OCI-LY1 (cell line): ENCODE measurements around the gene GLT6D1.

ENCODE experiments used
- H2AFZ ChIP-seq: fragments of 200-600 bp; sonication (generic), shearing (Covaris generic); 2 replicates; pipeline ENCODE4 v1.6.0; 2014; ENCODE audit warnings: antibody characterized with exemption, mild to moderate bottlenecking, low read length
- H3F3A ChIP-seq: fragments of 200-600 bp; sonication (generic), shearing (Covaris generic); 2 replicates; pipeline ENCODE4 v1.6.0; 2014; ENCODE audit warnings: mild to moderate bottlenecking, antibody characterized with exemption, low read length, moderate library complexity; ENCODE audit not compliant: insufficient read depth
- H3K27ac ChIP-seq: fragments of 200-600 bp; sonication (generic); 2 replicates; pipeline ENCODE4 v1.5.1; 2014; ENCODE audit warnings: low read length, mixed run types, mild to moderate bottlenecking, low read depth; ENCODE audit not compliant: poor library complexity, severe bottlenecking
- H3K27me3 ChIP-seq: fragments of 200-600 bp; sonication (generic); 2 replicates; pipeline ENCODE4 v1.6.0; 2014; ENCODE audit warnings: antibody characterized with exemption, mild to moderate bottlenecking, low read length, moderate library complexity; ENCODE audit not compliant: insufficient read depth
- H3K36me3 ChIP-seq: fragments of 200-600 bp; sonication (generic); 2 replicates; pipeline ENCODE4 v1.6.1; 2014; ENCODE audit warnings: mild to moderate bottlenecking, antibody characterized with exemption, low read length, moderate library complexity, mixed read lengths; ENCODE audit not compliant: insufficient read depth
- H3K4me1 ChIP-seq: fragments of 200-600 bp; sonication (generic); 2 replicates; pipeline ENCODE4 v1.5.1; 2014; ENCODE audit warnings: mild to moderate bottlenecking, low read length, moderate library complexity; ENCODE audit not compliant: insufficient read depth, severe bottlenecking
- H3K4me2 ChIP-seq: fragments of 200-600 bp; sonication (generic), shearing (Covaris generic); 2 replicates; pipeline ENCODE4 v1.6.1; 2014; ENCODE audit warnings: low read length
- H3K4me3 ChIP-seq: fragments of 200-600 bp; sonication (generic); 2 replicates; pipeline ENCODE4 v1.5.1; 2014; ENCODE audit warnings: low read length, low read depth, mild to moderate bottlenecking, mixed read lengths; ENCODE audit not compliant: poor library complexity, severe bottlenecking
- H3K79me2 ChIP-seq: fragments of 200-600 bp; shearing (Covaris generic); 2 replicates; pipeline ENCODE4 v1.6.1; 2016; ENCODE audit warnings: mixed run types, low read length, mixed read lengths; ENCODE audit not compliant: insufficient read depth
- H3K9ac ChIP-seq: fragments of 200-600 bp; sonication (generic), shearing (Covaris generic); 2 replicates; pipeline ENCODE4 v1.6.1; 2014; ENCODE audit warnings: mild to moderate bottlenecking, low read length, mixed read lengths
- H3K9me2 ChIP-seq: fragments of 200-600 bp; sonication (generic), shearing (Covaris generic); 2 replicates; pipeline ENCODE4 v1.6.1; 2014; ENCODE audit warnings: low read depth, mild to moderate bottlenecking, low read length, mixed read lengths
- H3K9me3 ChIP-seq: fragments of 200-600 bp; shearing (Covaris generic); 2 replicates; pipeline ENCODE4 v1.6.1; 2014; ENCODE audit warnings: low read length, mixed read lengths
- H4K20me1 ChIP-seq: fragments of 200-600 bp; sonication (generic), shearing (Covaris generic); 2 replicates; pipeline ENCODE4 v1.6.0; 2016; ENCODE audit warnings: mild to moderate bottlenecking, low read length; ENCODE audit not compliant: insufficient read depth
- CTCF ChIP-seq: fragments of 200-600 bp; sonication (generic), shearing (Covaris generic); IDR thresholded peaks from 2 replicates; pipeline ENCODE4 v1.5.1; 2017; ENCODE audit warnings: mild to moderate bottlenecking, antibody characterized with exemption, low read length, moderate library complexity, mixed read lengths
- EZH2 ChIP-seq: fragments of 200-600 bp; sonication (generic), shearing (Covaris generic); IDR thresholded peaks from 2 replicates; pipeline ENCODE4 v1.8.0; 2017; ENCODE audit warnings: borderline replicate concordance, mixed run types, mild to moderate bottlenecking, antibody characterized with exemption, low read length, moderate library complexity, mixed read lengths

GLT6D1 gene

GRCh38 chr9:135614821-135615665 lies 24.3 kb downstream of the GLT6D1 start:
- Histone ChIP-seq H3K9me3 (no peaks in the 10 kb centered on the region), H3K4me2 (no peak overlapping the region), H4K20me1 (no peaks in the 10 kb centered on the region)

GRCh38 chr9:135613946-135614805 lies 25.2 kb downstream of the GLT6D1 start:
- Histone ChIP-seq H2AFZ (no peak overlapping the region), H3K4me2 (no peak overlapping the region), H3K9ac (no peak overlapping the region), H3K36me3 (no peaks in the 10 kb centered on the region), H3K27me3 (no peaks in the 10 kb centered on the region), H3K4me1 (no peaks in the 10 kb centered on the region), H3K9me2 (no peaks in the 10 kb centered on the region), H3K79me2 (no peaks in the 10 kb centered on the region), H3F3A (no peaks in the 10 kb centered on the region), H3K4me3 (no peak overlapping the region), H4K20me1 (no peaks in the 10 kb centered on the region), H3K9me3 (no peaks in the 10 kb centered on the region), H3K27ac (no peak overlapping the region)
- TF ChIP-seq CTCF = no peak
- no peak for TF ChIP-seq EZH2

More at GRCh38 chr9:135614821-135615665, 24.3 kb downstream of the GLT6D1 start:
- Histone ChIP-seq H2AFZ (no peak overlapping the region), H3K9ac (no peak overlapping the region), H3K9me2 (no peaks in the 10 kb centered on the region), H3K27ac (no peak overlapping the region), H3K4me3 (no peak overlapping the region), H3K4me1 (no peaks in the 10 kb centered on the region), H3K79me2 (no peaks in the 10 kb centered on the region), H3F3A (no peaks in the 10 kb centered on the region), H3K27me3 (no peaks in the 10 kb centered on the region), H3K36me3 (no peaks in the 10 kb centered on the region)
- no peak for TF ChIP-seq CTCF
- TF ChIP-seq EZH2 = no peak

- H3K9ac ChIP-seq = no peak overlapping the region
- H3K27ac ChIP-seq = no peak overlapping the region
- TF ChIP-seq EZH2 = no peak
- TF ChIP-seq CTCF = no peak
- H3K9me3 ChIP-seq = no peaks in the 10 kb centered on the region
- H3K4me2 ChIP-seq = no peak overlapping the region
- no peaks in the 10 kb centered on the region for H3K79me2 ChIP-seq
- no peaks in the 10 kb centered on the region for H3K36me3 ChIP-seq
- no peaks in the 10 kb centered on the region for H3K9me2 ChIP-seq
- no peak overlapping the region for H3K4me3 ChIP-seq
- no peaks in the 10 kb centered on the region for H3K4me1 ChIP-seq
- no peaks in the 10 kb centered on the region for H3F3A ChIP-seq
- no peaks in the 10 kb centered on the region for H3K27me3 ChIP-seq
- no peaks in the 10 kb centered on the region for H4K20me1 ChIP-seq
- no peak overlapping the region for H2AFZ ChIP-seq
These were observed 26.1 kb downstream of the GLT6D1 start for GRCh38 chr9:135612981-135613910.
